IPS DF 19.7 (cell line): ENCODE results near the gene TMEM132E.

Source experiments
- DNase-seq: peaks from one replicate; pipeline ENCODE4 v3.0.0-alpha.2; 2013; ENCODE audit warnings: low read depth, low spot score

TMEM132E gene

GRCh38 chr17:34569591-34569990 is 9.8 kb upstream of the TMEM132E start:
- no peak for DNase-seq

GRCh38 chr17:34570506-34570905 is 8.9 kb upstream of the TMEM132E start:
- no peak for DNase-seq

GRCh38 chr17:34571428-34572130 is 7.8 kb upstream of the TMEM132E start:
- DNase-seq: no peak

- DNase-seq: no peak
Observed at GRCh38 chr17:34572483-34572882, 6.9 kb upstream of the TMEM132E start.

GRCh38 chr17:34575182-34575581 is 4.2 kb upstream of the TMEM132E start:
- no peak for DNase-seq

GRCh38 chr17:34578016-34578415 is 1.4 kb upstream of the TMEM132E start:
- DNase-seq: no peak

GRCh38 chr17:34578656-34579016 is 746 bp upstream of the TMEM132E start:
- no peak for DNase-seq

- no peak for DNase-seq
Observed at GRCh38 chr17:34579979-34580684, 750 bp downstream of the TMEM132E start.

- no peak for DNase-seq
Observed at GRCh38 chr17:34580685-34581445, 1.5 kb downstream of the TMEM132E start.

GRCh38 chr17:34581446-34582184 is 2.2 kb downstream of the TMEM132E start:
- no peak for DNase-seq

GRCh38 chr17:34582185-34582900 is 3.0 kb downstream of the TMEM132E start:
- DNase-seq: no peak

GRCh38 chr17:34582901-34583245 is 3.5 kb downstream of the TMEM132E start:
- DNase-seq: no peak

GRCh38 chr17:34584805-34585416 is 5.5 kb downstream of the TMEM132E start:
- no peak for DNase-seq

GRCh38 chr17:34586346-34586846 is 7.0 kb downstream of the TMEM132E start:
- no peak for DNase-seq

GRCh38 chr17:34588266-34588665 is 8.9 kb downstream of the TMEM132E start:
- no peak for DNase-seq

GRCh38 chr17:34589120-34589965 is 10.0 kb downstream of the TMEM132E start:
- DNase-seq: no peak

- DNase-seq: no peak
Observed at GRCh38 chr17:34592002-34592401, 12.6 kb downstream of the TMEM132E start.

GRCh38 chr17:34596920-34597319 is 17.5 kb downstream of the TMEM132E start:
- DNase-seq: no peak

- no peak for DNase-seq
Observed at GRCh38 chr17:34598161-34598776, 18.9 kb downstream of the TMEM132E start.
